HG02885 (cell line): Measurements from ENCODE around the gene ZNF688.
"Not testable (repeated sequence)": the region's sequence is repeated elsewhere in the genome, so short reads cannot be mapped to it uniquely, and the experiment has no call there.

Source experiments
- ATAC-seq: cut with Tn5 transposase; IDR thresholded peaks from one replicate; pipeline ENCODE4 v1.9.1; 2021; ENCODE audit warnings: mild to moderate bottlenecking; ENCODE audit not compliant: unreplicated experiment, poor library complexity

The ZNF688 gene

GRCh38 chr16:30535106-30535776, 36.3 kb downstream of the ZNF688 start:
- peak; percentile 10 for ATAC-seq

GRCh38 chr16:30534368-30535105, 37.0 kb downstream of the ZNF688 start, which contains the start of gene ZNF747:
Gene ZNF747 (minus strand): TSS chr16:30534858. CDS start chr16:30534679, 179 bp downstream.
- ATAC-seq, result peak; percentile 72

GRCh38 chr16:30533748-30534367, 37.7 kb downstream of the ZNF688 start:
- peak; percentile 24 for ATAC-seq

- no peak for ATAC-seq
Measured at GRCh38 chr16:30533146-30533522, 38.4 kb downstream of the ZNF688 start.

GRCh38 chr16:30532285-30533145, 39.0 kb downstream of the ZNF688 start:
- no peak for ATAC-seq

GRCh38 chr16:30530163-30531037, 41.1 kb downstream of the ZNF688 start:
- ATAC-seq, result no peak

- no peak for ATAC-seq
Measured at GRCh38 chr16:30528799-30529457, 42.6 kb downstream of the ZNF688 start.

GRCh38 chr16:30527635-30528178, 43.8 kb downstream of the ZNF688 start:
- ATAC-seq, result no peak

- peak; percentile 82 for ATAC-seq
Measured at GRCh38 chr16:30526823-30527634, 44.5 kb downstream of the ZNF688 start.

- peak; percentile 30 for ATAC-seq
Measured at GRCh38 chr16:30526137-30526822, 45.2 kb downstream of the ZNF688 start, which contains the start of gene ZNF768. Gene ZNF768 (minus strand): TSS chr16:30526566. CDS start chr16:30526413, 153 bp downstream.

GRCh38 chr16:30525844-30526136, 45.7 kb downstream of the ZNF688 start:
- ATAC-seq, result no peak

- ATAC-seq, result no peak
Measured at GRCh38 chr16:30524575-30525568, 46.6 kb downstream of the ZNF688 start.

- ATAC-seq, result no peak
Measured at GRCh38 chr16:30523768-30524574, 47.5 kb downstream of the ZNF688 start.

- ATAC-seq, result not testable (repeated sequence)
Measured at GRCh38 chr16:30522702-30523463, 48.6 kb downstream of the ZNF688 start.
